NOMO-1 treated with dmso at 0.1 percent for 144 hours (cell line): Measurements from ENCODE around the gene TRABD2B.

Experiments used
- DNase-seq: peaks from one replicate; lab custom pipeline; 2025; ENCODE audit not compliant: unreplicated experiment; lab: John Stamatoyannopoulos, UW

TRABD2B gene

GRCh38 chr1:47886141-47886540 is 111.0 kb downstream of the TRABD2B start:
- DNase-seq = no peak

GRCh38 chr1:47885062-47885830 is 111.9 kb downstream of the TRABD2B start:
- no peak for DNase-seq

GRCh38 chr1:47883963-47884362 is 113.2 kb downstream of the TRABD2B start:
- no peak for DNase-seq

GRCh38 chr1:47881505-47882442 is 115.4 kb downstream of the TRABD2B start:
- no peak for DNase-seq

GRCh38 chr1:47876587-47876963 is 120.6 kb downstream of the TRABD2B start:
- DNase-seq = no peak

- DNase-seq = no peak
Measured at GRCh38 chr1:47875831-47876586, 121.2 kb downstream of the TRABD2B start.

- no peak for DNase-seq
Measured at GRCh38 chr1:47875036-47875435, 122.1 kb downstream of the TRABD2B start.

GRCh38 chr1:47873337-47873736 is 123.8 kb downstream of the TRABD2B start:
- no peak for DNase-seq

GRCh38 chr1:47872886-47873285 is 124.3 kb downstream of the TRABD2B start:
- no peak for DNase-seq

- DNase-seq = no peak
Measured at GRCh38 chr1:47871799-47872353, 125.3 kb downstream of the TRABD2B start.

GRCh38 chr1:47870946-47871676 is 126.1 kb downstream of the TRABD2B start:
- no peak for DNase-seq

- no peak for DNase-seq
Measured at GRCh38 chr1:47870480-47870879, 126.7 kb downstream of the TRABD2B start.

- no peak for DNase-seq
Measured at GRCh38 chr1:47868348-47868676, 128.9 kb downstream of the TRABD2B start.

GRCh38 chr1:47867438-47868347 is 129.5 kb downstream of the TRABD2B start:
- no peak for DNase-seq

- no peak for DNase-seq
Measured at GRCh38 chr1:47866601-47867437, 130.4 kb downstream of the TRABD2B start.

- no peak for DNase-seq
Measured at GRCh38 chr1:47865881-47866535, 131.2 kb downstream of the TRABD2B start.

GRCh38 chr1:47859092-47859743 is 138.0 kb downstream of the TRABD2B start:
- no peak for DNase-seq

GRCh38 chr1:47856996-47857395 is 140.2 kb downstream of the TRABD2B start:
- DNase-seq = no peak
